Astrocyte of the spinal cord (primary cell): ENCODE measurements around the gene AP1B1.

ENCODE experiments used
- DNase-seq: peaks from one replicate; pipeline ENCODE4 v3.0.0; 2011; ENCODE audit warnings: low read depth, low spot score
- H3K4me3 ChIP-seq: 2 replicates; pipeline ENCODE4 v1.5.1; 2011; ENCODE audit warnings: low read depth, mild to moderate bottlenecking, low read length, moderate library complexity
- in situ Hi-C: cut with HindIII; loops from 2 replicates; pipeline ENCODE4 v1.10.0; 2017; ENCODE audit warnings: low sequenced_read_pairs
- TF ChIP-seq, protein P1 (sequence below): IDR thresholded peaks from 2 replicates; pipeline ENCODE4 v1.5.1; 2012; ENCODE audit warnings: low read depth, mild to moderate bottlenecking, low read length, inconsistent platforms

Gene AP1B1

DNA sequence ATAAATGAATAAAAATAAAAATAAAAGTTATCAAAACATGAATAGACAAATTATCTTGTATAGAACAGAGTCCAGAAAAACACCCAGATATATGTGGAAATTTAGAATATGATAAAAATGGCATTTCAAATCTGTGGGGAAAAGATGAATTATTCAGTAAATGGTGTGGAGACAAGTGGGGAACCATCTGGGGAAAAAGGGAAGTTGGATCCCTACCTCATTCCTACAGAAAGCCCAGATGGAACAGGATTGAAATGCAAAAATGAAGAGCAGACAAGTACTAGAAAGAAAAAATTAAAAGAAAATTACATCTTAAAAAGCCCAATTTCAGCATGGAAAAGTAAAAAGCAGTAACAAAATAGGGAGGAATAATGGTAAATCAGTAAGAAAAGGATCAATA is 64.7 kb downstream of the AP1B1 start:
- no peak overlapping the region for H3K4me3 ChIP-seq
- TF ChIP-seq, protein P1, sequence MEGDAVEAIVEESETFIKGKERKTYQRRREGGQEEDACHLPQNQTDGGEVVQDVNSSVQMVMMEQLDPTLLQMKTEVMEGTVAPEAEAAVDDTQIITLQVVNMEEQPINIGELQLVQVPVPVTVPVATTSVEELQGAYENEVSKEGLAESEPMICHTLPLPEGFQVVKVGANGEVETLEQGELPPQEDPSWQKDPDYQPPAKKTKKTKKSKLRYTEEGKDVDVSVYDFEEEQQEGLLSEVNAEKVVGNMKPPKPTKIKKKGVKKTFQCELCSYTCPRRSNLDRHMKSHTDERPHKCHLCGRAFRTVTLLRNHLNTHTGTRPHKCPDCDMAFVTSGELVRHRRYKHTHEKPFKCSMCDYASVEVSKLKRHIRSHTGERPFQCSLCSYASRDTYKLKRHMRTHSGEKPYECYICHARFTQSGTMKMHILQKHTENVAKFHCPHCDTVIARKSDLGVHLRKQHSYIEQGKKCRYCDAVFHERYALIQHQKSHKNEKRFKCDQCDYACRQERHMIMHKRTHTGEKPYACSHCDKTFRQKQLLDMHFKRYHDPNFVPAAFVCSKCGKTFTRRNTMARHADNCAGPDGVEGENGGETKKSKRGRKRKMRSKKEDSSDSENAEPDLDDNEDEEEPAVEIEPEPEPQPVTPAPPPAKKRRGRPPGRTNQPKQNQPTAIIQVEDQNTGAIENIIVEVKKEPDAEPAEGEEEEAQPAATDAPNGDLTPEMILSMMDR: no peak
- in situ Hi-C loops: no loop called here
- no peak for DNase-seq

DNA sequence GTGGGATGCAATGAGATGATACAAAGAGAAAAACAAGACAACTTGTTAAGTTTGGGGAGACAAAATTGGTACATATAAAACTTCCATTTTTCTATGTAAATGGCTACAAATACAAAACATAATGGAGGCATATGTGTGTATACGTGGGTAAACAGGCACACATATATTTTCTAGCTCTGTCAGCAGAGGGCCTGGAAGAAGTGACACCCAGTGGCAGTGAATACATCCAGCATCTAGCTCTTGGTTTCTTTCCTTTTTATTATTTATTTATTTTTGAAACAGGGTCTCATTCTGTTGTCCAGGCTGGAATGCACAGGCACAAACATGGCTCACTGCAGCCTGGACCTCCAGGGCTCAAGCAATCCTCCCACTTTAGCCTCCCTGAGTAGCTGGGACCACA is 67.8 kb downstream of the AP1B1 start:
- in situ Hi-C loops: no loop called here

DNA sequence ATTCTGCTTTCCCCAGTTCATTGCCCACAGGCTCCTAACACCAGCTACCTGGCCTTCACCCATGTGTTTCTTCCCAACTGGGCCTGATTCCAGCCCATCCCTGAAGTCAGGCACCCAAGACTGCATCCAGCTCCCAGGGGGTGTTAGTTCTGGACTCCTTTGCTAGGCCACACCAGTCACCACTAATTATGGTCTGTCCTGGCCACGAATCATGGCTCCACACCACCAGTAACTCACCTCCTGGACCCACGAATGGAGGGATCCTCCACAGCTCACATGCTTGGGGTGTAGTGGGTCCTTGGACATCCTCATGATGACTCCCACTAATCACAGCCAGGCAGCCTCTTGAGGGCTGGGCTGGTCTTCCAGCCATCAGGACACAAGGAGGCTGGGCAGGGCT is 69.3 kb downstream of the AP1B1 start:
- in situ Hi-C loops: no loop called here
- H3K4me3 ChIP-seq: no peak overlapping the region
- no peak for DNase-seq
- TF ChIP-seq, protein P1: no peak

More for the DNA sequence above, 67.8 kb downstream of the AP1B1 start:
- TF ChIP-seq, protein P1: peak; percentile 14
- no peak overlapping the region for H3K4me3 ChIP-seq
- DNase-seq: no peak

DNA sequence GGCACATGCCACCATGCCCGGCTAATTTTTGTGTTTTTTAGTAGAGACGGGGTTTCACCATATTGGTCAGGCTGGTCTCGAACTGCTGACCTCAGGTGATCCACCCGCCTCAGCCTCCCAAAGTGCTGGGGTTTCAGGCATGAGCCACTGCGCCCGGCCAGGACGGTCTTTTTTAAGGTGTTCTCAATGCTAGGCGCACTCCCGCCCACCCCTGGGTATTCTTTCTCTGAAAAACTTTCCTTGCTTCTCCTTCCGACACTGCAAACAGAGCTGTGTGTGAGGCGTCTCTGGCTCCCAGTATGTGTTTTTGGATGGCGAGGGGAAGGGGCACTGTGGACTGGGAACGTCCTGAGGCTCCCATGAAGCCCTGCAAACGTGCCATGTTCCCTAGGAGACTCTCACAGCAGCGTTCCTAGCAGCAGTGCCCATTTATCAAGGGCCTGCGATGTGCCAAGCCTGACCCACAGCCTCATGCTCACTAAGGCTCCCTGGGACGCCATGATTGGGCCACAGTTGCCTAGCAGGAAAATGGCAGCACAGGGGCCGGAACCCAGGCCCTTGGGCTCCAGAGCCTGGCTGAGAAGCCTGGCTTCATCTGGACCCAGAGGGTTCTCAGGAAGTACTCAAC is 70.4 kb downstream of the AP1B1 start:
- in situ Hi-C loops: no loop called here
- H3K4me3 ChIP-seq: no peak overlapping the region
- TF ChIP-seq, protein P1: no peak
- DNase-seq: no peak

DNA sequence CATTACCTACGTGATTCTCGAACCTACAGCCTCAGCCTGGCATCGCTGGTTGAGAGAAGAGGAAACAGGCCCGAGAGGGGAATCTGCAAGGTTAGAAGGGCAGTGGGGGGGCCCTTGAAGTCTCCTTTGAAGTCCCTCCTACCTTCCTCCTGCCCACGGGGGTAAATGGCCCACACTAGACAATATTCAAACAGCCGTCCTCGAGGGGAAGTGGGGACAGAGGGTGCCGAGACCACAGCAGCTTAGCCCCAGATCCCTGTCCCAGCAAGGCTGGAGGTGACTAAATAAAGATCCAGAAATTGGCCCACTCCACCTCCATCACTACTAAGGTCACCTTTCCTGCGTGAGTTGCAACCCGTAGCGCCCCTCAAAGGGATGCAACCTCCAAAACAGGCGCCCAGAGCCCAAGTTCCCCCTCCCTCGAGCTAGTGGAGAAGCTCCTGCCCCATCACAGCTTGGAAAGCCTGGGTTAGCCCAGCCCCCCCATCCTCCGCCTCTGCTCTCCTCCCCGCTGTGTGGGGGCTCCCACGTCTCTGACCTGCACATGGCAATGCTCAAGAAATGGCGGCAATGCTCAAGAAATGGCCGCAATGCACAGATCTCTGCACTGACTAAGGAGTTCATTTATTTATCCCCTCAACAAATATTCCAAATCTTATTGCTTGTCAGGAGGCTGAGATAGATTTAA is 72.1 kb downstream of the AP1B1 start:
- no peak for DNase-seq
- in situ Hi-C loops: no loop called here
- TF ChIP-seq, protein P1: no peak
- no peak overlapping the region for H3K4me3 ChIP-seq

DNA sequence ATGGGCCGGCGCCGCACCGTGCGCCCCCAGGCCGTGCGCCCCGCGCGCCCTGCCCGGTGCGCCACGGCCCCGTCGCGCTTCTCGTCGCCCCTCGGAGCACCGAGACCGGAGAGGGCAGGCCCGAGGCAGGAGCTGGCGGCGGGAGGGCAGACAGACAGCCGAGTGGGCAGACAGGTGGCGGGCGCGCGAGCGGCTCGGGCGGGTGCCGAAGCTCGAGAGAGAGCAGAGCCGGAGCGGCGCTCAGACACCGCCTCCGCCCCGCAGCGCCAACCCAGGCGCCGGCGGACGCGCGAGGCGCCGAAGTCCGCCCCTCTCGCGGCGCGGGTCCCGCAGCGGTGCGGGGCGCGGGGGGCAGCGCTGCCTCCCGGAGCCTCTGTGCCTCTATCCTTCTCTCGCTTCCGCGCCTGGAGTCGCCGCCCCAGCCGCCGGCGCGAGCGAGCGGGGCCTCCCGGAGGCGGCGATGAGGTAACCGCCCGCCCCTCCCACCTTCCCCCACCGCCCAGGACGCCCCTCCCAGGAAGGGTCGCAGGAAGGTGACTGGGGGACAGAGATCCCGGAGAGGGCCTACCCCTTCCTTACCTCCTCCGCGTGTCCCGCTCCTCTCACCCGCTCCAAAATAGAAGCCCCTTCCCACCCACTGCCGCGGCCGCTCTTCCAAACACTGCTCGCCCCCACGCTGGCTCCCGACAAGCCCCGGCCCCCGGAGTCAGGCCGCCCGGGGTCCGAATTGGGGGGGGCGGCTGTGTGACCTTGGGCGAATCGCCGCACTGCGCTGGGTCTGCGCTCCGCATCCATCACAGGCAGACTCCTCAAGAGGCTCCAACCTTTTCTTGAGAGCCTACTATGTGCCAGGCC is 72.9 kb downstream of the AP1B1 start, which contains the start of gene RASL10A:
Gene RASL10A (minus strand): TSS at position 412 of the 855 bp plus-strand sequence. CDS start 451 bp downstream, outside the sequence.
- in situ Hi-C loops: no loop called here
- TF ChIP-seq, protein P1: no peak
- H3K4me3 ChIP-seq: peak within 1 kb of the TSS; percentile 7
- DNase-seq: no peak
